Measurements from ENCODE around the gene DOCK11.

- TF ChIP-seq POLR2A (IDR thresholded peaks at IDR 0.05) (no peak), CTCF (IDR thresholded peaks at IDR 0.05) (no peak)
These were observed 93.1 kb downstream of the DOCK11 start for GRCh38 chrX:118588715-118589114.
